Pancreas (tissue), 10 donors: Measurements from ENCODE around the gene IL20RA. TPM values are rescaled to one million over a fixed set of nuclear protein-coding genes. Genes with fewer than 3 reads are reported as not detected.

Experiments used
- ATAC-seq, 4 donors: fragments of 200-7000 bp; cut with Tn5 transposase; one replicate each; pipeline versions ENCODE4 v1.8.0 to v1.9.1; 2020; ENCODE audit warnings: mild to moderate bottlenecking in 4 of 4, moderate library complexity in 4 of 4
- DNase-seq, 6 donors: peaks; one replicate each; pipeline ENCODE4 v3.0.0-alpha.2; 2020
- FAIRE-seq: peaks from 2 replicates; lab custom pipeline; 2012; peaks lifted over from hg19 to GRCh38; lab: Jason Lieb, UNC
- H3K27ac ChIP-seq, 4 donors: fragments of 200-600 bp; sonication (generic); 1 replicate in 3 of 4; 2 replicates in 1 of 4; pipeline versions ENCODE4 v1.5.0 to v1.8.0; 2020
- H3K27me3 ChIP-seq, 4 donors: fragments of 200-600 bp; one replicate each; pipeline ENCODE4 v1.8.0; 2021
- H3K36me3 ChIP-seq, 3 donors: fragments of 200-600 bp; sonication (generic) in 1 of 3; one replicate each; pipeline versions ENCODE4 v1.5.0 to v1.8.0; 2020 to 2021
- H3K4me1 ChIP-seq, 3 donors: fragments of 200-600 bp; one replicate each; pipeline ENCODE4 v1.8.0; 2021
- H3K4me3 ChIP-seq, 4 donors: fragments of 200-600 bp; sonication (generic) in 2 of 4; one replicate each; pipeline versions ENCODE4 v1.5.0 to v1.8.0; 2020 to 2021
- H3K9me3 ChIP-seq, 4 donors: fragments of 200-600 bp; one replicate each; pipeline ENCODE4 v1.8.0; 2021
- CTCF ChIP-seq, 4 donors: fragments of 200-600 bp; sonication (generic) in 3 of 4; IDR thresholded peaks; one replicate each; pipeline versions ENCODE4 v1.5.0 to v1.8.0; 2021; ENCODE audit warnings: antibody characterized with exemption in 4 of 4
- WGBS, 2 donors: extraction: QIAGEN DNeasy Blood & Tissue Kit; methylation state at CpG; one replicate each; pipeline ENCODE4 v1.1.7; 2013; 5-methylcytosine and 5-hydroxymethylcytosine counted together
- intact Hi-C, 3 donors: fragments of 100-400 bp; cut with DNase I; formaldehyde crosslinking; loops; one replicate each; pipeline versions ENCODE4 v1.11.1 to v1.14.2; 2022
- polyA plus RNA-seq, 2 donors: library from polyadenylated mRNA; stranded (reverse); fragments of 200-250 nt; gene quantifications; one replicate each; pipeline ENCODE4 v1.2.3, GENCODE V29; 2013
- total RNA-seq, 6 donors: library from RNA; stranded (reverse); fragmentation: NEBNext Ultra II Directional in 4 of 6; extraction: Animal tissue kit (Norgen Biotek cat#: 25700) in 4 of 6; gene quantifications; one replicate each; pipeline versions ENCODE4 v1.2.1 to v1.2.4, GENCODE V29; 2021 to 2023
- donor health status: healthy with polysubstance abuse.
- donor health status: DM: no; HTN: no; CAD: no; lungs with moderate emphysema.
- donor health status: DM: no; HTN: no; CAD: no.
- donor health status: control.
- donor health status: control.
- donor health status: Bipolar disorder and iron deficiency.
- donor health status: DM: yes; HTN: yes; CAD: no.
- donor health status: DM: no; HTN: no; CAD: no.
- donor health status: DM: no; HTN: no; CAD: no.
- donor health status: DM: yes; HTN: yes; CAD: no.

The IL20RA gene
- total and polyA plus RNA-seq, 8 donors = 5.5 to 22.2 (median 9.0) TPM

- Histone ChIP-seq H3K36me3 (no peaks in the 10 kb centered on the region), H3K4me3 (no peak overlapping the region), H3K27me3 (no peaks in the 10 kb centered on the region), H3K4me1 (no peaks in the 10 kb centered on the region), H3K27ac (no peak overlapping the region), H3K9me3 (no peaks in the 10 kb centered on the region)
- WGBS, 2 donors = 83 to 90% methylated on average over 2 of the region's 2 CpGs
- no peak for TF ChIP-seq CTCF (IDR thresholded peaks at IDR 0.05)
- DNase-seq (no peak), ATAC-seq (no peak), FAIRE-seq (no peak)
- intact Hi-C loops = no loop called here
These were observed 33.4 kb downstream of the IL20RA start for GRCh38 chr6:137011406-137011805.

GRCh38 chr6:137010128-137010718 lies 34.5 kb downstream of the IL20RA start:
- FAIRE-seq (no peak), ATAC-seq (no peak), DNase-seq (no peak)
- H3K27me3 ChIP-seq = no peaks in the 10 kb centered on the region
- no peak overlapping the region for H3K27ac ChIP-seq
- no peaks in the 10 kb centered on the region for H3K36me3 ChIP-seq
- H3K4me3 ChIP-seq = no peak overlapping the region
- no peaks in the 10 kb centered on the region for H3K4me1 ChIP-seq
- no peak for TF ChIP-seq CTCF (IDR thresholded peaks at IDR 0.05)
- WGBS, 2 donors = 95 to 97% methylated on average over 4 of the region's 4 CpGs
- intact Hi-C loops = no loop called here
- no peaks in the 10 kb centered on the region for H3K9me3 ChIP-seq

GRCh38 chr6:137008204-137008603 lies 36.6 kb downstream of the IL20RA start:
- Histone ChIP-seq H3K9me3 (no peaks in the 10 kb centered on the region), H3K36me3 (no peaks in the 10 kb centered on the region), H3K27me3 (no peaks in the 10 kb centered on the region), H3K4me3 (no peak overlapping the region), H3K27ac (no peak overlapping the region), H3K4me1 (no peaks in the 10 kb centered on the region)
- DNase-seq (no peak), FAIRE-seq (no peak), ATAC-seq (no peak)
- TF ChIP-seq CTCF (IDR thresholded peaks at IDR 0.05) = no peak
- 82 to 88% methylated on average over 9 of the region's 9 CpGs for WGBS, 2 donors
- intact Hi-C loops = no loop called here

GRCh38 chr6:137006056-137006455 lies 38.7 kb downstream of the IL20RA start:
- WGBS, 2 donors = 94 to 97% methylated on average over 9 of the region's 9 CpGs
- DNase-seq (no peak), ATAC-seq (no peak), FAIRE-seq (no peak)
- H3K27me3 ChIP-seq = no peaks in the 10 kb centered on the region
- H3K4me3 ChIP-seq = no peak overlapping the region
- no peaks in the 10 kb centered on the region for H3K9me3 ChIP-seq
- H3K36me3 ChIP-seq = no peaks in the 10 kb centered on the region
- peaks cover 0 to under 1% (median 0%) of the 10 kb centered on the region in 3 donors for H3K4me1 ChIP-seq
- H3K27ac ChIP-seq = no peak overlapping the region
- no peak for TF ChIP-seq CTCF (IDR thresholded peaks at IDR 0.05)
- intact Hi-C loops = no loop called here

GRCh38 chr6:137005073-137005472 lies 39.7 kb downstream of the IL20RA start:
- Histone ChIP-seq H3K4me1 (peaks cover 0 to 3% (median 0%) of the 10 kb centered on the region in 3 donors), H3K9me3 (no peaks in the 10 kb centered on the region), H3K4me3 (no peak overlapping the region), H3K27ac (no peak overlapping the region), H3K27me3 (no peaks in the 10 kb centered on the region), H3K36me3 (no peaks in the 10 kb centered on the region)
- DNase-seq = no peak
- FAIRE-seq = no peak
- no peak for TF ChIP-seq CTCF (IDR thresholded peaks at IDR 0.05)
- 85 to 87% methylated on average over 6 of the region's 6 CpGs for WGBS, 2 donors
- intact Hi-C loops = no loop called here
- no peak for ATAC-seq
